ENCODE data around the gene EMC10. TPM values are rescaled to one million over a fixed set of nuclear protein-coding genes. Genes with fewer than 3 reads are reported as not detected.

Gene EMC10
- total and polyA plus RNA-seq, 2 of the 4 experiments (the other 2 are of a cell fraction): 11.3 to 90.9 TPM

DNA sequence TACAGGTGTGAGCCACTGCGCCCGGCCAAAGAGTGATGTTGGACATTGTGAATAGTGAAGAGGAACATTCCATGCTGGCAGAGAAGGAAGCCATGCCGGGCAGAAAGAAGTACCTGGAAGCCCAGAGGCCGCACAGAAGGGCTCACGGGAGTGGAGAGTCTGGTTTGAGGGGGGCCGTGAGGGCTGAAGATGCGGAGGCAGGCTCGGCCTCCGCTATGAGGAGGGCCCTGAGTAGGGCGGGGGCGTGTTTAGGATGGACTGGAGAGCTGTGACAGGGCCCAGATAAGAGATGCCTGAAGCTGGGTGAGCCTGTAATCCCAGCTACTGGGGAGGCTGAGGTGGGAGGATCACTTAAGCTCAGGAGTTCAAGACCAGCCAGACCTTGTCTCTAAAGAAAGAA is 33.1 kb downstream of the EMC10 start:
- H2AK5ac ChIP-seq (ENCODE audit: low read depth, low read length): no peak overlapping the region
- ChIA-PET POLR2A (ENCODE audit: unreplicated experiment) (no interaction called here), CTCF (no interaction called here)

More for the DNA sequence above, 33.1 kb downstream of the EMC10 start:
- no peak overlapping the region for H2AFZ ChIP-seq (replicated peaks; ENCODE audit: low read length, poor library complexity)
- peaks cover 5 to 10% of the 10 kb centered on the region in 2 experiments; a peak in 3 of 4 replicates for H3K79me1 ChIP-seq (ENCODE audit: low read depth in 1 of 2, low read length in 2 of 2)
- H4K91ac ChIP-seq (ENCODE audit: insufficient read depth, low read depth, low read length): no peak overlapping the region
- in situ Hi-C loops (cut with MboI; ENCODE audit: low sequenced_read_pairs): no loop called here
- no peak overlapping the region for H3K14ac ChIP-seq (replicated peaks; ENCODE audit: low read depth, low read length)
- no peak overlapping the region for H3K27ac ChIP-seq (ENCODE audit: insufficient read depth, low read length)
- no peak overlapping the region for H3K4me3 ChIP-seq (ENCODE audit: insufficient read depth, low read depth, low read length)
- no peak overlapping the region for H3K4me2 ChIP-seq (ENCODE audit: low read depth, low read length)
- no peaks in the 10 kb centered on the region; the same call in 1 of the 2 replicates for H3K9me1 ChIP-seq (ENCODE audit: insufficient read depth, low read length)
- DNase-seq: no peak
- H3K27me3 ChIP-seq (ENCODE audit: control insufficient read depth, insufficient read depth, low read length): no peaks in the 10 kb centered on the region
- no peak for ATAC-seq (ENCODE audit: low read depth)
- no peak overlapping the region for H3K56ac ChIP-seq (ENCODE audit: extremely low read depth, insufficient read depth, low read length)
- H3K23ac ChIP-seq (ENCODE audit: low read depth, low read length): no peak overlapping the region
- H4K5ac ChIP-seq (ENCODE audit: low read depth, low read length): no peak overlapping the region
- intact Hi-C loops (cut with micrococcal nuclease): no loop called here
- H3K4me1 ChIP-seq (ENCODE audit: control insufficient read depth, insufficient read depth, low read length): peaks cover 3% of the 10 kb centered on the region
- H2AK9ac ChIP-seq (replicated peaks; ENCODE audit: low read depth, low read length, poor library complexity): no peak overlapping the region
- H3K18ac ChIP-seq (ENCODE audit: low read depth, low read length): no peak overlapping the region
- H2BK120ac ChIP-seq (ENCODE audit: low read depth, low read length): no peak overlapping the region
- H2BK5ac ChIP-seq (ENCODE audit: low read depth, low read length, poor library complexity, severe bottlenecking): no peak overlapping the region
- H3K36me3 ChIP-seq (ENCODE audit: control insufficient read depth, insufficient read depth, low read length): peaks cover 3% of the 10 kb centered on the region; the same call in 1 of the 2 replicates
- no peak overlapping the region for H2BK15ac ChIP-seq (ENCODE audit: low read depth, low read length)
- no peaks in the 10 kb centered on the region for H4K20me1 ChIP-seq (ENCODE audit: insufficient read depth, low read length)
- no peaks in the 10 kb centered on the region for H3K9me3 ChIP-seq (ENCODE audit: control insufficient read depth, insufficient read depth, low read length)
- no peak overlapping the region for H3K4ac ChIP-seq (ENCODE audit: low read depth, low read length)
- WGBS, 2 experiments (ENCODE audit: extremely low coverage in 2 of 2, insufficient read length in 1 of 2): 99% methylated on average over 5 of the region's 11 CpGs; no CpG with 5 or more reads in 1 of the 2 experiments
- no peak for TF ChIP-seq POLR2A (IDR thresholded peaks at IDR 0.05; ENCODE audit: low read depth, low read length)
- TF ChIP-seq CTCF (conservative IDR thresholded peaks at IDR 0.05; ENCODE audit: low read depth, low read length): no peak
- no peak for TF ChIP-seq CEBPB (IDR thresholded peaks at IDR 0.05; ENCODE audit: low read depth, low read length)
- no peak for TF ChIP-seq ELK1 (IDR thresholded peaks at IDR 0.05; ENCODE audit: borderline replicate concordance, low read depth, low read length)
- no peak for TF ChIP-seq SMC3 (IDR thresholded peaks at IDR 0.05; ENCODE audit: low read depth, low read length)
- TF ChIP-seq RCOR1 (IDR thresholded peaks at IDR 0.05; ENCODE audit: insufficient replicate concordance, low read length): no peak
- TF ChIP-seq RAD21 (IDR thresholded peaks at IDR 0.05; ENCODE audit: low read length): no peak
- TF ChIP-seq FOS (IDR thresholded peaks at IDR 0.05; ENCODE audit: low read depth, low read length): no peak
- TF ChIP-seq, protein P1, sequence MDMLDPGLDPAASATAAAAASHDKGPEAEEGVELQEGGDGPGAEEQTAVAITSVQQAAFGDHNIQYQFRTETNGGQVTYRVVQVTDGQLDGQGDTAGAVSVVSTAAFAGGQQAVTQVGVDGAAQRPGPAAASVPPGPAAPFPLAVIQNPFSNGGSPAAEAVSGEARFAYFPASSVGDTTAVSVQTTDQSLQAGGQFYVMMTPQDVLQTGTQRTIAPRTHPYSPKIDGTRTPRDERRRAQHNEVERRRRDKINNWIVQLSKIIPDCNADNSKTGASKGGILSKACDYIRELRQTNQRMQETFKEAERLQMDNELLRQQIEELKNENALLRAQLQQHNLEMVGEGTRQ (IDR thresholded peaks at IDR 0.05; ENCODE audit: low read depth, low read length): no peak
- TF ChIP-seq MXI1 (IDR thresholded peaks at IDR 0.05; ENCODE audit: borderline replicate concordance, low read depth, low read length): no peak
- no peak for TF ChIP-seq MAZ (IDR thresholded peaks at IDR 0.05; ENCODE audit: borderline replicate concordance, low read depth, low read length)
- TF ChIP-seq CHD1 (IDR thresholded peaks at IDR 0.05; ENCODE audit: low read depth, low read length): no peak
- H2BK20ac ChIP-seq (ENCODE audit: low read depth, low read length): no peak overlapping the region
- dilution Hi-C loops (cut with HindIII; ENCODE audit: low sequenced_read_pairs, unreplicated experiment): no loop called here
- BruUV-seq (replicated peaks): no TSS peak
- no peak overlapping the region for H3K9ac ChIP-seq (ENCODE audit: low read depth, low read length)
- H4K8ac ChIP-seq (ENCODE audit: low read depth in 2 of 2, low read length in 2 of 2): no peak overlapping the region

Data from IMR-90 (cell line).